MM.1S (cell line): Measurements from ENCODE around the gene PLXDC2.

ENCODE experiments used
- DNase-seq: peaks from one replicate; pipeline ENCODE4 v3.0.0-alpha.2; 2015
- H2AFZ ChIP-seq: fragments of 300-600 bp; sonication (generic); 2 replicates; pipeline ENCODE4 v1.6.0; 2016; ENCODE audit warnings: antibody characterized with exemption, low read length
- H3F3A ChIP-seq: fragments of 300-600 bp; sonication (generic); 2 replicates; pipeline ENCODE4 v1.6.1; 2016; ENCODE audit warnings: mild to moderate bottlenecking, antibody characterized with exemption, low read length, moderate library complexity, mixed read lengths; ENCODE audit not compliant: insufficient read depth
- H3K27ac ChIP-seq: fragments of 300-600 bp; sonication (generic); 2 replicates; pipeline ENCODE4 v1.5.1; 2016; ENCODE audit warnings: mild to moderate bottlenecking, low read length
- H3K27me3 ChIP-seq: fragments of 300-600 bp; sonication (generic); replicated peaks from 2 replicates; pipeline ENCODE4 v1.6.0; 2016; ENCODE audit warnings: low read length; ENCODE audit not compliant: insufficient read depth
- H3K36me3 ChIP-seq: fragments of 300-600 bp; sonication (generic); replicated peaks from 2 replicates; pipeline ENCODE4 v1.6.1; 2016; ENCODE audit warnings: mild to moderate bottlenecking, low read length, mixed read lengths; ENCODE audit not compliant: insufficient read depth
- H3K4me1 ChIP-seq: fragments of 300-600 bp; sonication (generic); 2 replicates; pipeline ENCODE4 v1.6.1; 2016; ENCODE audit warnings: low read length, mixed read lengths
- H3K4me2 ChIP-seq: fragments of 300-600 bp; sonication (generic); 2 replicates; pipeline ENCODE4 v1.6.0; 2016; ENCODE audit warnings: low read depth, low read length
- H3K4me3 ChIP-seq: fragments of 300-600 bp; sonication (generic); 2 replicates; pipeline ENCODE4 v1.5.1; 2016; ENCODE audit warnings: low read length, mixed read lengths
- H3K79me2 ChIP-seq: fragments of 300-600 bp; sonication (generic); 2 replicates; pipeline ENCODE4 v1.6.1; 2016; ENCODE audit warnings: mixed run types, low read length, mixed read lengths
- H3K9ac ChIP-seq: fragments of 300-600 bp; sonication (generic); 2 replicates; pipeline ENCODE4 v1.6.1; 2016; ENCODE audit warnings: low read length, mixed read lengths
- H3K9me2 ChIP-seq: fragments of 300-600 bp; sonication (generic); replicated peaks from 2 replicates; pipeline ENCODE4 v1.6.1; 2016; ENCODE audit warnings: mild to moderate bottlenecking, low read length, mixed read lengths; ENCODE audit not compliant: insufficient read depth
- H3K9me3 ChIP-seq: fragments of 300-600 bp; sonication (generic); replicated peaks from 2 replicates; pipeline ENCODE4 v1.6.1; 2016; ENCODE audit warnings: mild to moderate bottlenecking, low read length, mixed read lengths; ENCODE audit not compliant: insufficient read depth
- H4K20me1 ChIP-seq: fragments of 300-600 bp; sonication (generic); 2 replicates; pipeline ENCODE4 v1.6.1; 2016; ENCODE audit warnings: mild to moderate bottlenecking, low read length, moderate library complexity, mixed read lengths; ENCODE audit not compliant: insufficient read depth
- CTCF ChIP-seq: fragments of 300-600 bp; sonication (generic); IDR thresholded peaks from 2 replicates; pipeline ENCODE4 v1.5.1; 2016; ENCODE audit warnings: antibody characterized with exemption, low read length, mixed read lengths
- EZH2 ChIP-seq: fragments of 300-600 bp; sonication (generic); optimal IDR thresholded peaks from 2 replicates; pipeline ENCODE3; 2017; ENCODE audit warnings: low read depth, mild to moderate bottlenecking, antibody characterized with exemption, low read length, mixed read lengths
- EZH2phosphoT487 ChIP-seq: fragments of 300-600 bp; sonication (generic); IDR thresholded peaks from 2 replicates; pipeline ENCODE4 v1.6.1; 2018; ENCODE audit warnings: antibody characterized with exemption, low read length

The PLXDC2 gene

GRCh38 chr10:20004087-20004523 is 187.9 kb downstream of the PLXDC2 start:
- Histone ChIP-seq H3K4me2 (peak overlapping the region; percentile 48), H3K27ac (peak overlapping the region; percentile 91), H3F3A (peaks cover 6% of the 10 kb centered on the region; the same call in 1 of the 2 replicates), H3K9ac (peak overlapping the region; percentile 54; the same call in 1 of the 2 replicates), H3K4me1 (peaks cover 18% of the 10 kb centered on the region), H3K4me3 (0 out of 2 replicates have a peak overlapping the region, but pooled peaks have one; percentile 2), H3K79me2 (no peaks in the 10 kb centered on the region), H2AFZ (0 out of 2 replicates have a peak overlapping the region, but pooled peaks have one; percentile 18), H3K9me2 (no peaks in the 10 kb centered on the region), H3K9me3 (no peaks in the 10 kb centered on the region), H3K27me3 (no peaks in the 10 kb centered on the region), H3K36me3 (no peaks in the 10 kb centered on the region), H4K20me1 (no peaks in the 10 kb centered on the region)
- peak; percentile 17 for DNase-seq
- TF ChIP-seq EZH2 = no peak
- no peak for TF ChIP-seq EZH2phosphoT487
- no peak for TF ChIP-seq CTCF

GRCh38 chr10:20005638-20006037 is 189.4 kb downstream of the PLXDC2 start:
- no peaks in the 10 kb centered on the region for H3K9me2 ChIP-seq
- no peak overlapping the region for H3K27ac ChIP-seq
- H2AFZ ChIP-seq = no peak overlapping the region
- peaks cover 18% of the 10 kb centered on the region for H3K4me1 ChIP-seq
- no peaks in the 10 kb centered on the region for H3K9me3 ChIP-seq
- no peak overlapping the region for H3K4me3 ChIP-seq
- no peak overlapping the region for H3K4me2 ChIP-seq
- no peaks in the 10 kb centered on the region for H3K27me3 ChIP-seq
- H3F3A ChIP-seq = peaks cover 6% of the 10 kb centered on the region; the same call in 1 of the 2 replicates
- H3K36me3 ChIP-seq = no peaks in the 10 kb centered on the region
- H3K79me2 ChIP-seq = no peaks in the 10 kb centered on the region
- DNase-seq = no peak
- no peaks in the 10 kb centered on the region for H4K20me1 ChIP-seq
- no peak overlapping the region for H3K9ac ChIP-seq
- TF ChIP-seq EZH2 (no peak), CTCF (no peak), EZH2phosphoT487 (no peak)

GRCh38 chr10:20006169-20006870 is 190.1 kb downstream of the PLXDC2 start:
- Histone ChIP-seq H4K20me1 (no peaks in the 10 kb centered on the region), H3K27me3 (no peaks in the 10 kb centered on the region), H3K4me3 (no peak overlapping the region), H3K9me3 (no peaks in the 10 kb centered on the region), H2AFZ (no peak overlapping the region), H3K9ac (no peak overlapping the region), H3K79me2 (no peaks in the 10 kb centered on the region), H3K4me1 (peaks cover 18% of the 10 kb centered on the region), H3K9me2 (no peaks in the 10 kb centered on the region), H3K27ac (no peak overlapping the region), H3K36me3 (no peaks in the 10 kb centered on the region), H3F3A (peaks cover 6% of the 10 kb centered on the region; the same call in 1 of the 2 replicates), H3K4me2 (no peak overlapping the region)
- no peak for DNase-seq
- no peak for TF ChIP-seq CTCF
- no peak for TF ChIP-seq EZH2phosphoT487
- no peak for TF ChIP-seq EZH2
